Pons (tissue), 1 donor: ENCODE results near the gene RERG.

Source experiments
- DNase-seq: peaks from one replicate; pipeline ENCODE4 v3.0.0-alpha.2; 2016; ENCODE audit warnings: low spot score

Gene RERG

DNA sequence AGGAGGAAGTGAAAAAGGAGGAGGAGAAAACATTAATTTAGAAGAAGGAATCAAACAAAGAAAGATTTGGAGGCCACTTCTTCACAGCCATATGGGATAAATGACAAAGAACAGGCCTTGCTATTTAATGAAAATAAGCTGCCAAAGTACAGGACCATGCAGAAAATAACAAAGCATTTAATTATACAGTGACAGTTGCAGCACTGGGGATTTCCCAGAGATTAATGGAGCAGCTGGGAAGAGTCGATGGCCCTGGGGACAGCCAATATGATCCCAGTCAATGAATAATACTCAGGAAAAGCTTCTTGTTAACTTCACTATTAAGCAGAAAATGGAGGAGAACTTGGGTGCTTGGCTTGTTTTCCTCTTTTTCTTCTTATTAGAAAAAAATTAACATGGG, 34.6 kb downstream of the RERG start:
- DNase-seq = no peak

DNA sequence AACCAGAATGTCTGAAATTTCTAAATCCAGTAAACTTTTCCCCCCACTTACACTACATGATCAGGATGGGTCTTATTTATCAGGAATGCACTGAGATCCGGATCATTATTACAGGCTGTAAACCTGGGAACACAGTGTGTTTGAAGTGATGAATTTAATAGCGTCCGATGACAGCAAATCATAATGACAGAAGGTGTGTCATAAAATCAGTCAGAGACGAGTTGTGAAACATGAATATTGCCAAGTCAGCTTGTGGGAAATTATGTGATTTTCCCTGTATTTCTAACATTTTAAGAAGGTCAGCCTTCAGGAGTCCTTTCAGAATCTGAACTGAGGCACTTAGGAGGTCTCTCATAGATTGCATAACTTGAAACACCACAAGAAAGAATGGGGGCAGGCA, 36.7 kb downstream of the RERG start:
- no peak for DNase-seq

DNA sequence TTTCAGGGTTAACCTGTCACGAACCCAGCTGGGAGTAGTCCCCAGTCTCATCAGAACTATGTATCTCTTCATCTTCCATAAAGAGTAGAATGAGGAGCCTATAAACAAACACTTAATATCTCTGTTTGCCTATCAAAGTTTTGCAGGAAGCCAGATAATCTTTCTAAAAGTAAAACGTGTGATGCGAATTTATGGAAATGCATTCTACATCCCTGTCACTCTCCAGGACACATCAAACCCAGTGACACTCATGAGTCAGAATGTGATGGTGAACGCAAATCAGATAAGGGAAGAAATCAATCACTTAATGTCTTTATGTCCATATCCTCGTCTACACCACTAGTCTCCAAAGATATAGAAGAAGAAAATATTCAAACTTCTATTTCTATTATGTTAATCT, 37.4 kb downstream of the RERG start:
- DNase-seq = no peak

DNA sequence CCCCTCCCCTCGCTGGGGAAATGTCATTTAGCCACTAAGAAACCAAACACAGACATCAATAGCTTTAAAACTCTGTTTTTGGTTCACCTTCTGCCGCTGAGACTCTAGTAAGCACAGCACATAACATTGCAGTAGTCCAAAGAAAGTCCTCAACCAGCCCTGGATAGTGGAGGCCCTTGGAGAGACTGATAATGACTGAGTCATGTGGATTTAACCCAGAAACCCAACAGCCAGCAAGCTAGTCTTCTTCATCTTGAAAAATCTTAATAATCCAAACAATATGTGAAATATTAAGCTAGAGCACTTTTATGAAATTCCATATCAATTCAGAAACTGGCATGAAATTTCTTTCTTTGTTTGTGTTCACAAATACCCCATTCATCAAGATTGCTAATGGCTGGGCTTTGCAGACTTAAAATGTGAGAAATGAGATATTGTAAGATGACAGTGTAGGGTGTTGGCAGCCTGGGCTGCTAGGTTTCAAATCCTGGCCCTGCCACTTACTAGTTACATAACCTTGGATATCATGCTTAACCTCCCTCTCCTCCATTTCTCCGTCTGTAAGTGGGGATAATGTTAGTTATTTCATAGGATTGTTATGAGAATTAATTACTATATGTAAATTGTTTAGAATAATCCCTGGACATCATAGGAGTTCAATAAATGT, 40.1 kb downstream of the RERG start:
- DNase-seq = no peak

DNA sequence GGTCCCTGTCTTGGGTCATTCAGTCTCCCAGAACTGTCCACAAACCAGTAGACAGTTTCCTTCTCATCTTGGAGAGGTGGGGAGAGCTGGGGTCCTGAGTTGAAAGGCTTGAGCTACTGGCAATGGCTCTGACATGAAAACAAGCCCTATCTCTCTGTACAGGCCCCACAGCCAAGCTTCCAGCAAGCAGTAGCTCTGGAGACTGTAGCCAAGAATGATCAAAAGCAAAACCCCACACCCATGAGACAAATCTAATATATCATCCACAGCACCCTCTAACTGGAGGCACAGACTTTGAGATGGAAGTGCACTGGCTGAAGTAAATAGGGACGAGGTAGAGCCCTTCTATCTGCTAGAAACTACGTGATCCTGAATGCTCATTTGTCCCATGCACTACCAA, 40.9 kb downstream of the RERG start:
- no peak for DNase-seq

DNA sequence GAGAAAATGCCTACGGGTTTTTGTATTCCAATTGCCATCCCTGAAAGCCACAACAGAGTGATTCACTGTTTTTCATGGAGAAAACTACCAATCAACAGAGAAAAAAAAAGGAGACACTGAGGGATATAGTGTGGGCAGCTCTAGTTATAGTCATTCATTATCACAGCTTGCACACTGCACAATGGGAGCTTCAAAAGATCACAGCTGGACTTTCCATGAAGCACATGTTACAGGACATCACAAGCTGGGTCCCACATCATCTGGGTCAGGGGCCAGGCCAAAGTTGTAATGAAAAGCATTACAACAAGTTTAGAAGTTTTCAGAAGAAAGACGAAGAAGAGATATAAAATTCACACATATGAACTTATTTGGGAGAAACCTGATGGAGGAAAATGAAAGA, 41.5 kb downstream of the RERG start:
- DNase-seq = no peak

DNA sequence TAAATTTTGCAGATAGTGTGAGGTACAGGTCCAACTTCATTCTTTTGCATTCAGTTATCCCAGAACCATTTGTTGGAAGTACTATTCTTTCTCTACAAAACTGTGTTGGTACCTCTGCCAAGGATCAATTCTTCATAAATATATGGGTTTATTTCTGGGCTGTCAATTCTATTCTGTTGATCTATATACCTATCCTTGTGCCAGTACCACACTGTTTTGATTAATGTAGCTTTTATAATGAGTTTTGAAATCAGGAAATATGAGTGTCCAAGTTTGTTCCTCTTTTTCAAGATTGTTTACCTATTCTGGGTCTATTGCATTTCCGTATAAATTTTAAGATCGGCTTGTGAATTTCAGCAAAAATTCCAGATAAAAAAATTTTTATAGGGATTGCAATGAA, 48.1 kb downstream of the RERG start:
- no peak for DNase-seq

DNA sequence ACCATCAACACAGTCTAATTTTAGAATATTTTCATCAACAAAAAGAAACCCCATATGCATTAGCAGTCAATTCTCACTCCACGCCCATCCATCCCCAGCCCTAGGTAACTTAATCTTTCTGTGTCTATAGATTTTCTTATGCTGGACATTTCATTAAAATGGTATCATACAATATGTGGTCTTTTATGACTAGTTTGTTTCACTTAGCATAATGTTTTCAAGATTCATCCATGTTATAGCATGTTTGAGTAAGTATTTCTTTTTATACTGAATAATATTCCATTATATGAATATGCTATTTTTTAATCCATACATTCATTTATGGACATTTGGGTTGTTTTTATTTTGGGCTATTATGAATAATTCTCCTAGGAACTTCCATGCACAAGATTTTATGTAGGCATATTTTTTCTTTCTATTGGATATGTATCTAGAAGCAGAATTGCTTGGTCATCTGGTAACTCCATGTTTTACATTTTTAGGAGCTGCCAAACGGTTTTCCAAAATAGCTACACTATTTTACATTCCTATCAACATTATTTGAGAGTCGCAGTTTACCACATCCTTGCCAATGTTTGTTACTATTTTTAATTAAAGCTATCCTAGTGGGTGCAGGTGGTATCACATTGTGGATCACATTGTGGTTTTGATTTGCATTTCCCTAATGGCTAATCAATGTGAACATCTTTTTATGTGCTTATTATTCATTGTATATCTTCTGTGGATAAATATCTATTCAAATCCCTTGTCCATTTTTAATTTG, 49.0 kb downstream of the RERG start:
- no peak for DNase-seq

DNA sequence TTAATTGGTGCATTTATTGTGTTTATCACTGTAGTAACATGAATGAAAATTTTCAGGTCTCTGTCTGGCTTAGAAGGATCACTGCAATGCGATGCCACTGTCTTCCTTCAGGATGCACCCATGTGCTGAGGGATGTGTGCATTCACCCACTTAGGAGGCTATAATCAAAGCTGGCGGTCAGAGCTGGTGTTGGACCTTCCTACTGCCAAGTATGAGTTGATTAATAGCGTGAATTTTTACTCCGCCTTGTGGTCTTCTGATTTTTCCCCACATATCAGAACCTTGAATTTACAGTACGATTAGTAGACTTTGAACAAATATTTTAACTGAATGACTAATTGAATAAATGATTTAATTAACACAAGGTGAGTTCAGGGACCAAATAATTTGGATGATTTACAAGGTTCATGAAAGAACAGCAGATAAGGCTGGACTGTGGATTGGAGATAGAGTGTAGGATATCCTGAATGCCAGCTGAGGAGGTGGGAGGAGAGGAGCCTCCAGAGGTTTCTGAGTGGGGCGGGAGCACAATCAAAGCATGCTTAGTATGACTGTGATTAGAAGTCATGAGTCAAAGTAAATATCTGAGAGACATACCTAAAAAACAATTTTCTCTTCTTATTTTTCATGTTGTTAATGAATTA, 50.1 kb downstream of the RERG start:
- DNase-seq = no peak

DNA sequence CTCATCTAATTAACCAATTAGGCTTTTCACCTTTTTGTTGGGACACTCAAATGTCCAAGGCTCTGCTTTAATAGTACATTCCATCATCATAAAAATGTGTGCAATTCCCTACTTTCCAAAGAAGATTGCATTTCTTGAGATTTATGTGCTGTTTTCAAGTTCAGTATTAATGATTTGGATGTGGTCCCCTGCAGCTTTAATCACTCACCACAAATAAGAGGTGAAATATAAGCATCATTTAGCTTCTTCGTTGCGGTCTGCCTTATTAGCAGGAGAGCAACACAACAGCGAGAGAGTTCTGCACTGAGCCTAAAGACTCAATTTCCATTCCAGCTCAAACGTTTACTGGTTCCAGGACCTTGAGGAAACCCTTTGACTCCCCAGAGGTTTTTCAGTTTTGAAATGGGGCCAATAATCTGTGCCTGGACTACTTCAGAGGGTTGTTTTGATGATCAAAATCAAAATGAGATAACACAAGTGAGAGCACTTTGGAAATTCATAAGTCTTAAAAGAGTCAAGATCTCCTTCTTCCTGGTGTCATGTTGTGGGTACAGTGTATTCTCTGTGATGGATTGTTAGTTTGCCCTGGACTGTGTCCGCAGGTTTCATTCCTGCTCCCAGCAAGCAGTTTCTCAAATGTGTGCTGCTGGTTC, 53.1 kb downstream of the RERG start:
- no peak for DNase-seq

DNA sequence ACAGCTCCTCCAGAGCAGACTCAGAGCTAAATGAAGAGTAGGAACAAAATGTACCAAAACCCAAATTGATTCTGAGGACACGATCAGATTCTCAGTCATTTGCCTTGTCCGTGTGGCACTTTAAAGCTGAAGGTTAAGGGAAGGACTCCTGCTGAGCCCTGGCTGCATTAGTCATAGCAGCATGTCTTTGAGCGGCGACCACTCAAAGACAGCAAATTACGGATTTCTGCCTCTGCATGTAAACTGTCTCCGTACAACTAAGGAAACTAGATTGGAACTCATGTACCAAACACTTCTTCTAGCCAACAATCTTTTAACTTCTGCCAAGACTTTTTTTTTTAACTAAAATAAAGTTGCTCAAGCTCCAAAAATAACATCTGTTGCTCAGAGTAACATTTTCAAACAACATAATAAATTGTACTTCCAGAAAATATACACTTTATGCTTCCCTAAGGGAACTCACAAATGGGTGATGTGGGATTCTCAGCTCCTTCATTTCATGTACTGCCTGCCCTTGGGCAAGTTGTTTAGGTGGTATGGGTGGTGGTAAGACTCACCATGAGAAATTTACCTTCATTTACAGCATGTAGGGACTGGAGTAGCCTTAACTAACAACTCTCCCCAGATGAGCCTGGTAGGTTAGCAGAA, 56.1 kb downstream of the RERG start:
- no peak for DNase-seq

DNA sequence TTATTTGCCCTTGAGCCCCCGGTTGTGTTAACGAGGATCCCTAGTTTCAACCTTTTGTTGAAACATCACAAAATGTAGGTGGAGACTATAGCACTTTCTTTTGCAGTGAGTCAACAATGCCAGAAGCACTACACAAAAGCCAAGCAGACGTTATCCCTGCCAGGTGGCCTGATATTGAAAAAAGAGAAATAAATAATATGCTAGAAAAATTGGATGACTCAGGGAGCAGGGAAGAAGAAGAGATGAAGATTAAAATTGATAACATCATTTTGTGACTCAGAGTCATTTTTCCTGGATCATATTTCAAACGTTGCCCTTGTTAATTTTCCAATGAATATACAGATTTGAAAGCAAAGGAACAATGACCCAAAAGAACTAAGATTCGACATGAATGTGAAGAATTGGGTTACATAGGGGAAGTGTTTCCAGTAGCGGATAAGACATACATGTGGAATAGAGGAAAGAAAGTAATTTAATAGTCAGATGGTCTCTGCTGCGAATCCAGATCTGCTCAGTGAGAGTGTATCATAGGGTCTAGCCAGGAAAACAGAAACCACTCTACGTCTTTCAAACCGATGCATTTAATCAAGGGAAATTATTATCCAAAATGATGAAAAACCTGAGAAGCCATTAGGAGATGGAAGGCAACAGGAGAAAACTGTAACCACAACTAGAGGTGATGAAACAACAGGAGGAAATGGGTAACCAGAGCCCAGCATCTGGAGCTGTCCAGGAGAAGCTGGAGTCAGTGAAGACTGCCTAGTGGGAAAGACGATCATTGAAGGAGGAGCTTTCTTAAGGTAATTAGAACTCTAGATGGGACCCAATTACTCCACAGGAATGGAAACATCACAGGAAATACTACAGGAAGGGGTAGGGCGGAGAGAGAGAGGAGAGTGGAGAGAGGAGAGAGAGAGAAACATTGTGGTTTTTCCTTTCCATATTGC, 57.9 kb downstream of the RERG start:
- DNase-seq = no peak

DNA sequence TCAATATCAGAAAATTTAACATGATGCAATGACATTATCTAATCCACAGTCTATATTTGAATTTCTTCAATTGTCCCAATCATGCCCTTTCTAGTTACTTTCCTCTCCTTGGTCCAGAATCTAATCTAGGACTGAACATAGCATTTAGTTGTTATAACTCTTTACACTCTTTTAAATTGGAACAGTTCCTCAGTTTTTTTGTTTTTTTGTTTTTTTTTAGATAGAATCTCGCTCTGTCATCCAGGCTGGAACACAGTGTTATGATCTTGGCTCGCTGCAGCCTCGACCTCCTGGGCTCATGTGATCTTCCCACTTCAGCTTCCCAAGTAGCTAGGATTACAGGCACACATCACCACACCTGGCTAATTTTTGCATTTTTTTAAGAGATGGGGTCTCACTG, 63.1 kb downstream of the RERG start:
- no peak for DNase-seq

DNA sequence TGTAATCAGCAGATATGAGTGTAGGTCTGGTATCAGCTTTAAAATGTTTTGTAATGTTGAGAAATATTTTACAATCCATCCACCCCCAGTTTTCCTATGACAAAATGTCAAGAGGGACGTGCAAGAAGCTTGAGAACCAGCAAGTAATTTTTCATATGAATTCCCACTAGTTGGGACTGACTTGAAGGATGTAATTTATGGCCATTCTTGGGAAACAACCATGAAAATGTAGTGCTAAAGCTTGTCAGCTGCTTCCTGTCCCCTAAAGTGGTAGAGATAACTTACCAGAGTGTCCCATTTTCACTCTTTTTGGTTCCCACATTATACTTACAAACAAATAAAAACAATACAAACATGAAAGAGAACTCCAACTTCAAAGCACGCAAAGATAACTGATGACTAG, 63.9 kb downstream of the RERG start:
- DNase-seq = no peak

DNA sequence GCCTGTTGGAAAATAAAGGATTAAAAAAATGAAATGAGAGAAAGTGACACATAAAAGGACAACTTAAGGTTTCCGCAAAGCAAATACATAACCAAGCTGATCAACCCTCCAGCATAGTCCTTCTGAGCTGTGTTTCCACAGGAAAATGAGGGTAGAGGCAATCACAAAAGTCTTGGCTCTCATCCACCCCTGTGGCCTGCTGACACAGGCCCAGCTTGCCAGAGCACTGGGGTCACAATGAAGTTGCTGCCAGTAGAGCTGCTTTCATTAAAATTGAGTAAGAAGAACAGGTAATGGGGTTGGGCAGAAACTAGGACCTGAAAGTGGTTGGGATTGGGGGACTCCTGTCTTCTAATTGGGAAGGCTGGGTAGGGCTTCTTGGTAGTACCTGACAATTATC, 65.9 kb downstream of the RERG start:
- DNase-seq = no peak

DNA sequence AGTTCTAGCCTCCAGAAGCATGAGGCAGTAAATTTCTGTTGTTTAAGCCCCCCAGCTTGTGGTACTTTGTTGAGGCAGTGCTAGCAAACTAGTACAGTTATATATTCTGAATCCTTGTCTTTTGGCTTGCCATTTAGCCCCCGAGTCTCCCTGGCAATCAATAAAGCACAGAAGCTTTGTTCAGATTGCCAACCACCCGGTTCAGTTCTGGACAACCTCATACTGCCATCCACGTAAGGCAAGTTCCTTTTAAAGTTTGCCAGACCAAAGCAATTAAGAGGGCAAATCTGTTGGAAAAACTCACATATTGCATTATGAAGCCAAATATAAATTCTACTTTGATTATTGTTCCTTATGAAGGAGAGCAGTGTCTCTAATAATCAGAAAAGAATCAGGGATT, 67.1 kb downstream of the RERG start:
- DNase-seq = no peak

DNA sequence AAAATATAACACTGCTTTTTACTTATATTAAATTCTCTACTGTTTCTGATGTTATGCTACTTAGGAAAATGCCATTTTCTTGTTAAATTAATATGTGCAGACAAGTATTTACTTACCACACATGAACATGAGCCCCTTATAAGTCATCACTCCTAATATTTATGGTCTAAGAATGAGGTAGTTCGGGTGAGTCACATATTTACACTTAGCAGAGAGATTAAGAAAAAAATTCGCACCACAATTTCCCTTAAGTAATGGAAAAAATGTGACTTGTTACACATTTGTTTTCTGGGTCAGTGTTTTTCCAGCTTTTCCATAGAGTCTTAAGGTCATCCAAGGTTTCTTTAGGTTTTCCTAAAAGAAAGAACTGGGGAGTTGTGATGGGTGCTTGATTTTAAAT, 68.3 kb downstream of the RERG start:
- no peak for DNase-seq

DNA sequence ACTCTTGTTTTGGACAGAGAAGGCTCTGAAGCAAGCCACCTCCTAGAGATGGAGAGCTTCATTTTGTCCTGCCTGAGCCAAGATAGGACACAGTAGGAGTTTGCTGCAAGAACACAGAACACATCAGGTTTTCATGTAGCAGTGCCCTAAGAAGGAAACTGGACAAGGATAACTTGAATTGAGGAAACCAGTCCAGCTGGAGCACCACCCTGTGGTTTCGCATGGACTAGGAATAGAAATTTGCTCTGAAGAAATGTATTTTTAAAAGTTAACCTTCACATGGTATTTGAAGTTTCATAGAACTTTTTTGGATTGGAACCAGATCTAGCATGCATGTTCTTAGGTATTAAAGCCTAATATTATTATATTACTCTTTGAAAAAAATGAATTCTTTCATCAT, 68.8 kb downstream of the RERG start:
- no peak for DNase-seq

DNA sequence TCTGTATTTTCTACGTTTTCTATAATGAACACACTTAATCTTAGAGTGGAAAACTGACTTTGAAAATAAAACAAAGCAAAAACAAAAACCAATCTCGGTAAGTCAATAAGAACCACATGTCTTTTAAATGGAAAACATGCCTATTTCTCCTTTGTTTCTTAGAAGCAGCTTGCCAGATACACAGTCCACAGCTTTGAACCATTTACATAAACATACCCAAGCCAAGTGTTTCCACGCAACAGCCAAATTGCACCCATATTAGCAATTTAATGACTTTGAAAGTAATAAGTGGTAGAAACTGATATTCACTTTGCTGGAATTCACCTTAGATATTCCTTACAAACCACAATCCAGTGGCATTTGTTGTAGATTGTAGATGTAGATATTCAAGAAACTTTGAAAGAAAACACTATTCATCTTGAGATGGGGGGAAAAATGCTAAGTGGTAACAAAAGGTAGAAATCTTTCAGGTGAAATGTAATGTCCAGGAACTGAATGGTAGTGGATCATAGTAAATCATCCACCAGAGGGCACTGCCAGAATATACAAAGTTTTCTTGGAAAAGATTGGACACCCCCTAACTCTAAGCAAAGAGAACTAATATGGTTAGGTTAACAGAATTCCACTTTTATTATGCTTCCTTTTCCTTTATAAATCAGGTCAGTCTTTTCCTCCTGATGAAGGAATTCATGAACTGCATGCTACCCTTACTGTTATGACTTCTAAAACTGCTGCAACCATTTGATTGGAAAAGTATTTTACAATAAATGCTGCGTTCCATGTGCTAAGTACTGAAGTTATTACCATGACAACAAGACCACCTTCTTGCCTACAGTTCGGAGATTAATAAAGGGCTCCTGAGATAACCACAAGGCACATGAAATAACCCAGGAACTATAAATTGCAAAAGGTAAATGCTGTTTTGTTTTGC, 69.8 kb downstream of the RERG start:
- DNase-seq = peak; percentile 58

DNA sequence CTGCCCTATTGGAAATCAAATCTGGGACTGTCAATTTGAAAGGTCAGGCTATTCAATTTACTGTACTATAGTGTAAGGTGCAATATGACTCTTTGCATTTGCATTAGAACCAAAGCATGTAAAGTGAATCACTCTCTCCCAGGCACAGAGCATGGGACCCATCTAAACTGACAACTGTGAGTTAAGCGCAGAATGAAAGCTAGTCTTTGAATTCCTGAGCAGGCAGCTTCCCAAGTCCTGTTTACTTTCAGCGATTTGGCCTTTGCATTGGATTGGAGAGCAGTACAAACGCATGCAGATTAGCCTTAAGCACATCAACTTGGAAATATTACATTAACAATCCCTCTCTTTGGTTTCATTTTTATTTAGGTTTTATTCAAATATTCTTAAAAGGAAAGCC, 74.6 kb downstream of the RERG start:
- peak; percentile 49 for DNase-seq
